HG02642 (cell line): ENCODE data around the gene TLR4.

ENCODE experiments used
- ATAC-seq: cut with Tn5 transposase; IDR thresholded peaks from one replicate; pipeline ENCODE4 v1.9.1; 2021; ENCODE audit warnings: mild to moderate bottlenecking; ENCODE audit not compliant: unreplicated experiment, poor library complexity

Gene TLR4

GRCh38 chr9:117742131-117742530 is 37.9 kb downstream of the TLR4 start:
- no peak for ATAC-seq

DNA sequence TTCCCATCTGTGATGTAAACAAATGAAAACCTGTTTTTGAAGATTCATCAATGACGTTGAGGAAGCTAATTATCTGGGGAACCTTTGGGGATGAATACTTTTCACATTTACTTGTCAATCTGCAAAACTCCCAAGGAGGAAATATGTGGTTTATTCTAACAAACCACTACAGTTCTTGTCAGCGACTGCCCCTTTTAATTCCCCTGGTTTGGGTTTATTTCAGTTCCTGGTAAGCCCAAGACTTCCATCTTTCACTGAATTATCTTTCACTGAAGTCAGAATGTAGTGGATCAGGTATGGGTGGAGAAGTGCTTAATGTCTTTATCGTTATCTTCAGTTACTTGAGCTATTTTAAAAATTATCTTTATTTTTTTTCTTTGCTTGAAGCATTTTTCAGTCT is 40.2 kb downstream of the TLR4 start:
- no peak for ATAC-seq

- no peak for ATAC-seq
Observed at GRCh38 chr9:117744856-117745389, 40.7 kb downstream of the TLR4 start.

DNA sequence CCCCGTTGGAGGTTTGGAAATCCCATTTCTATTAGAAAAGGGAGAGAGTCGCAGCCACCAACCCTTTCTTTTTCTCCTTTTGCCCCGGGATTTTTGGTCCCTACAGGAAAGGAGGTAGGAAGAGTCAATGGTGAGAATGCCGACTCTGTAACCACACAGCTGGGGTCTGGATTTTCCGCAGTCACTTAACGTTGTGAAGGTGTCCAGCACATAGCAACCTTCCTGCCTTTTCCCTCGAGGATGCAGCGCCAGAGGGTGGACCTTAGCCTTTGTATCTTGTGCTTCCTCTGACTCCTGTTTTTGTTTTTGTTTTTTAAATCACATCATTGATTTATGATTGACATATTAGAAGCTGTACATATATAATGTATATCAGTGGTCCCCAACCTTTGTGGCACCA is 41.4 kb downstream of the TLR4 start:
- ATAC-seq, result no peak

GRCh38 chr9:117746263-117746662 is 42.1 kb downstream of the TLR4 start:
- no peak for ATAC-seq

DNA sequence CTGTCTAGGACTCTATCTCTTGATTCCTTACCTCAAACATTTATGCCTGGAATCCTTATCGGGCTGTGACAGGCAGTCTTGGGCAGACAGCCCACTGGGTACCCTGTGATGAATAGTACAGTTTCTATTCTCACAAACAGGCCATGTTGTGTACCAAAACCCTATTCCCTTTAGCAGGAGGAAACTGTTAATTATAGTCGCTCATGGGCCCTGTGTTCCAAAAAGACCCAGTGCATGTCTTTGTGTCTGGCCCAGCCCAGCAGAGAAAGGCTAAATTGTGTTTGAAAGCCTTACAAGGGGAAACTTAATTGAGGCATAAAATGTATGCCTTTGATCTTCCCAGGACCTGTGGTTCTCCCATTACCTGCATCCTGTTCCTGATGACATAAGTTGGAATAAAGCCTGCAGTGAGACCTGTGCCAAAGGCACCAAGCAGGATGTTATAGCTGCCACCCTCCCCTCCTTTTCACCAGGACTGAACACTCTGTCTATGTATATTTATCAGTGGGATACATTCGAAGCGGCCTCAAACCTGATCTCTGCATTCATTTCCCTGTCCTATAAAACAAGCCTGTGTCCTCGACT is 43.3 kb downstream of the TLR4 start:
- ATAC-seq, result no peak

GRCh38 chr9:117750401-117750800 is 46.2 kb downstream of the TLR4 start:
- no peak for ATAC-seq

- ATAC-seq, result no peak
Observed at GRCh38 chr9:117752894-117753293, 48.7 kb downstream of the TLR4 start.

- ATAC-seq, result no peak
Observed at GRCh38 chr9:117757561-117758190, 53.5 kb downstream of the TLR4 start.

- no peak for ATAC-seq
Observed at GRCh38 chr9:117763314-117763713, 59.1 kb downstream of the TLR4 start.

GRCh38 chr9:117768750-117769395 is 64.7 kb downstream of the TLR4 start:
- no peak for ATAC-seq

GRCh38 chr9:117771136-117771535 is 66.9 kb downstream of the TLR4 start:
- no peak for ATAC-seq

GRCh38 chr9:117772960-117773359 is 68.8 kb downstream of the TLR4 start:
- no peak for ATAC-seq
